HepG2 (cell line): Measurements from ENCODE around the gene ARMH2. TPM values are rescaled to one million over a fixed set of nuclear protein-coding genes. Genes with fewer than 3 reads are reported as not detected.

Experiments used
- AHR ChIP-seq: IDR thresholded peaks from 2 replicates; pipeline ENCODE4 v1.6.1; 2018; ENCODE audit warnings: missing genetic modification reagents, missing compliant biosample characterization
- DMAP1 ChIP-seq: IDR thresholded peaks from 2 replicates; pipeline ENCODE4 v1.6.1; 2016
- DR1 ChIP-seq: sonication (generic); formaldehyde crosslinking; IDR thresholded peaks from 2 replicates; pipeline ENCODE4 v1.8.0; 2021; ENCODE audit warnings: mild to moderate bottlenecking, missing genetic modification reagents, inconsistent platforms
- ELF3 ChIP-seq: IDR thresholded peaks from 2 replicates; pipeline ENCODE4 v1.6.1; 2016; ENCODE audit warnings: missing genetic modification reagents, missing compliant biosample characterization
- FOXA3 ChIP-seq: IDR thresholded peaks from 2 replicates; pipeline ENCODE4 v1.6.1; 2016; ENCODE audit warnings: missing genetic modification reagents, missing compliant biosample characterization
- FOXO1 ChIP-seq: sonication (generic); formaldehyde crosslinking; IDR thresholded peaks from 2 replicates; pipeline ENCODE4 v1.4.0; 2020; ENCODE audit warnings: missing genetic modification reagents
- GZF1 ChIP-seq: sonication (generic); formaldehyde crosslinking; IDR thresholded peaks from 2 replicates; pipeline ENCODE4 v1.5.1; 2020; ENCODE audit warnings: mild to moderate bottlenecking, missing genetic modification reagents
- HNRNPLL ChIP-seq: fragments of 200-400 bp; formaldehyde crosslinking; IDR thresholded peaks from 2 replicates; pipeline ENCODE4 v1.6.1; 2017; ENCODE audit warnings: mild to moderate bottlenecking, low read depth, low read length; ENCODE audit not compliant: poor library complexity, severe bottlenecking
- MZF1 ChIP-seq: sonication (generic); formaldehyde crosslinking; IDR thresholded peaks from 2 replicates; pipeline ENCODE4 v1.8.1; 2023; ENCODE audit warnings: mild to moderate bottlenecking, missing genetic modification reagents, borderline replicate concordance
- NFE2L1 ChIP-seq: sonication (generic); formaldehyde crosslinking; IDR thresholded peaks from 2 replicates; pipeline ENCODE4 v1.4.0; 2020; ENCODE audit warnings: missing genetic modification reagents, mild to moderate bottlenecking, borderline replicate concordance
- NONO ChIP-seq, 2 experiments: fragments of 450-650 bp in 1 of 2; sonication (generic) in 1 of 2; formaldehyde crosslinking in 1 of 2; IDR thresholded peaks in 1 of 2; conservative IDR thresholded peaks in 1 of 2; 2 replicates each; pipeline versions ENCODE4 v1.6.1 to v1.8.0; 2017 to 2022; ENCODE audit warnings: mild to moderate bottlenecking in 1 of 2, missing genetic modification reagents in 1 of 2, moderate library complexity in 1 of 2
- NPAS2 ChIP-seq: sonication (generic); formaldehyde crosslinking; IDR thresholded peaks from 2 replicates; pipeline ENCODE4 v1.8.0; 2022; ENCODE audit warnings: mild to moderate bottlenecking, missing genetic modification reagents, borderline replicate concordance
- NR2C2 ChIP-seq: sonication (generic); formaldehyde crosslinking; IDR thresholded peaks from 2 replicates; pipeline ENCODE4 v1.4.0; 2020; ENCODE audit warnings: missing genetic modification reagents, mild to moderate bottlenecking, moderate library complexity, borderline replicate concordance
- POLR2AphosphoS2 ChIP-seq: IDR thresholded peaks from 2 replicates; pipeline ENCODE4 v1.6.1; 2011; ENCODE audit warnings: low read depth, low read length, improper control_type of control experiment
- RARG ChIP-seq: sonication (generic); formaldehyde crosslinking; IDR thresholded peaks from 2 replicates; pipeline ENCODE4 v1.4.0; 2020; ENCODE audit warnings: low read depth, mild to moderate bottlenecking, missing genetic modification reagents
- REPIN1 ChIP-seq: sonication (generic); formaldehyde crosslinking; IDR thresholded peaks from 2 replicates; pipeline ENCODE4 v1.8.0; 2022; ENCODE audit warnings: missing genetic modification reagents, low read depth, mild to moderate bottlenecking, borderline replicate concordance
- SP4 ChIP-seq: sonication (generic); formaldehyde crosslinking; IDR thresholded peaks from 2 replicates; pipeline ENCODE4 v1.8.1; 2023; ENCODE audit warnings: mild to moderate bottlenecking, missing genetic modification reagents
- STAT5B ChIP-seq: sonication (generic); formaldehyde crosslinking; IDR thresholded peaks from 2 replicates; pipeline ENCODE4 v1.4.0; 2020; ENCODE audit warnings: missing genetic modification reagents
- ZNF256 ChIP-seq: sonication (generic); formaldehyde crosslinking; conservative IDR thresholded peaks from 2 replicates; pipeline ENCODE4 v1.4.0; 2020; ENCODE audit warnings: missing genetic modification reagents
- ZNF44 ChIP-seq: sonication (generic); formaldehyde crosslinking; IDR thresholded peaks from 2 replicates; pipeline ENCODE4 v1.5.1; 2020; ENCODE audit warnings: mild to moderate bottlenecking, missing genetic modification reagents
- ZSCAN20 ChIP-seq: sonication (generic); formaldehyde crosslinking; IDR thresholded peaks from 2 replicates; pipeline ENCODE4 v1.4.0; 2020; ENCODE audit warnings: missing genetic modification reagents, mild to moderate bottlenecking, borderline replicate concordance
- polyA plus RNA-seq, 8 experiments: library from polyadenylated mRNA; depleted of rRNA in 3 of 8; stranded (reverse) in 7 of 8; unstranded in 1 of 8; fragments of >200 nt; fragmentation: Illumina TruSeq in 4 of 8; extraction: Trizol in 4 of 8; gene quantifications; 2 replicates each; pipeline versions ENCODE4 v1.2.1 to v1.2.3, GENCODE V29; 2011 to 2016; ENCODE audit warnings: low read depth in 4 of 8, missing spikeins in 1 of 8, mixed read lengths in 1 of 8; ENCODE audit not compliant: insufficient read depth in 1 of 8
- total RNA-seq, 5 experiments: library from RNA; depleted of rRNA; stranded (reverse); fragments of >200 nt; fragmentation: Illumina TruSeq; extraction: Trizol; gene quantifications; 2 replicates each; pipeline ENCODE4 v1.2.3, GENCODE V29; 2016; ENCODE audit warnings: low read depth in 1 of 5
- TF ChIP-seq, protein P1 (sequence below): sonication (generic); formaldehyde crosslinking; IDR thresholded peaks from 2 replicates; pipeline ENCODE4 v1.8.1; 2022; ENCODE audit warnings: mild to moderate bottlenecking, missing genetic modification reagents
- TF ChIP-seq, protein P2 (sequence below): sonication (generic); formaldehyde crosslinking; IDR thresholded peaks from 2 replicates; pipeline ENCODE4 v1.9.0; 2021; ENCODE audit warnings: missing genetic modification reagents, mild to moderate bottlenecking, borderline replicate concordance
- TF ChIP-seq, protein P3 (sequence below): sonication (generic); formaldehyde crosslinking; IDR thresholded peaks from 2 replicates; pipeline ENCODE4 v1.4.0; 2020; ENCODE audit warnings: mild to moderate bottlenecking, low read depth, missing genetic modification reagents

ARMH2 gene
- total and polyA plus RNA-seq, 2 of the 13 experiments (the other 11 are each of a cell fraction or from before 2014, with no cell fraction given): not detected

DNA sequence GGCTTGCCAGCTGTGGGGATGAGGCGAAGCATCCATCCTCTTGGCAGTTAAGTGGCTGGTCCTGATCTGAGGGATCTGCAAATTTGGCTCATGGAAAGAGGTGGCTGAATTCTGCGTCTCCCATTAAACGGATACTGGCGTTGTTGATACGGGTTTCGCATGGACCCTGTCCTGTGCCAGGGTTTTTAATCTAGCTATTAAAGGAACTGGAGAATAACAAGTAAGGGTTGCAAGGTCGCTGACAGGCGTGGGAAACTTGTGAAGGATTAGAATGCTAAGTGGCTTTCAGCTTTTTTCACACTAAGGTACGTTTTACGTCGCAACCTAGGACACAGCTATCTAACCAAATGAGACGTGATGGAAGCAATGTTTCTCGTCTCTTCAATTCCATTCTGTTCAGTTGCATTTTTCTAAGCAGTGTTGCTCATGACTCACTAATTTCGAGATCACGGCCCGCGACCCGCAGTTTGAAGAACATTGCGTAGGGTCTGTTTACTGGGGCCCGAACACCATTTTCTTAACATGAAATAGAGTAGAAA, 23.1 kb downstream of the ARMH2 start (continued):
- TF ChIP-seq RARG (CRISPR knock-in tag) (no peak), DR1 (CRISPR knock-in tag) (no peak), DMAP1 (CRISPR knock-in tag) (no peak), NPAS2 (CRISPR knock-in tag) (no peak), ZSCAN20 (0 out of 2 replicates have a peak, but pooled peaks have one; percentile 13), ZNF44 (CRISPR knock-in tag) (no peak), FOXO1 (no peak), FOXA3 (CRISPR knock-in tag) (no peak), MZF1 (CRISPR knock-in tag) (no peak), NFE2L1 (CRISPR knock-in tag) (no peak), NONO (IDR thresholded peaks at IDR 0.05) (no peak), NONO (CRISPR knock-in tag; conservative IDR thresholded peaks at IDR 0.05) (no peak), REPIN1 (CRISPR knock-in tag) (no peak), AHR (no peak), ELF3 (CRISPR knock-in tag) (no peak), GZF1 (CRISPR knock-in tag) (0 out of 2 replicates have a peak, but pooled peaks have one; percentile 77), POLR2AphosphoS2 (no peak), ZNF256 (CRISPR knock-in tag) (peak; percentile 53; the same call in 1 of the 2 replicates), HNRNPLL (no peak), NR2C2 (CRISPR knock-in tag) (no peak), STAT5B (CRISPR knock-in tag) (no peak), SP4 (CRISPR knock-in tag) (no peak)
- TF ChIP-seq, protein P1, sequence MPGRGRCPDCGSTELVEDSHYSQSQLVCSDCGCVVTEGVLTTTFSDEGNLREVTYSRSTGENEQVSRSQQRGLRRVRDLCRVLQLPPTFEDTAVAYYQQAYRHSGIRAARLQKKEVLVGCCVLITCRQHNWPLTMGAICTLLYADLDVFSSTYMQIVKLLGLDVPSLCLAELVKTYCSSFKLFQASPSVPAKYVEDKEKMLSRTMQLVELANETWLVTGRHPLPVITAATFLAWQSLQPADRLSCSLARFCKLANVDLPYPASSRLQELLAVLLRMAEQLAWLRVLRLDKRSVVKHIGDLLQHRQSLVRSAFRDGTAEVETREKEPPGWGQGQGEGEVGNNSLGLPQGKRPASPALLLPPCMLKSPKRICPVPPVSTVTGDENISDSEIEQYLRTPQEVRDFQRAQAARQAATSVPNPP (CRISPR knock-in tag): no peak
- TF ChIP-seq, protein P2, sequence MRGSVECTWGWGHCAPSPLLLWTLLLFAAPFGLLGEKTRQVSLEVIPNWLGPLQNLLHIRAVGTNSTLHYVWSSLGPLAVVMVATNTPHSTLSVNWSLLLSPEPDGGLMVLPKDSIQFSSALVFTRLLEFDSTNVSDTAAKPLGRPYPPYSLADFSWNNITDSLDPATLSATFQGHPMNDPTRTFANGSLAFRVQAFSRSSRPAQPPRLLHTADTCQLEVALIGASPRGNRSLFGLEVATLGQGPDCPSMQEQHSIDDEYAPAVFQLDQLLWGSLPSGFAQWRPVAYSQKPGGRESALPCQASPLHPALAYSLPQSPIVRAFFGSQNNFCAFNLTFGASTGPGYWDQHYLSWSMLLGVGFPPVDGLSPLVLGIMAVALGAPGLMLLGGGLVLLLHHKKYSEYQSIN: 0 out of 2 replicates have a peak, but pooled peaks have one; percentile 88
- TF ChIP-seq, protein P3, sequence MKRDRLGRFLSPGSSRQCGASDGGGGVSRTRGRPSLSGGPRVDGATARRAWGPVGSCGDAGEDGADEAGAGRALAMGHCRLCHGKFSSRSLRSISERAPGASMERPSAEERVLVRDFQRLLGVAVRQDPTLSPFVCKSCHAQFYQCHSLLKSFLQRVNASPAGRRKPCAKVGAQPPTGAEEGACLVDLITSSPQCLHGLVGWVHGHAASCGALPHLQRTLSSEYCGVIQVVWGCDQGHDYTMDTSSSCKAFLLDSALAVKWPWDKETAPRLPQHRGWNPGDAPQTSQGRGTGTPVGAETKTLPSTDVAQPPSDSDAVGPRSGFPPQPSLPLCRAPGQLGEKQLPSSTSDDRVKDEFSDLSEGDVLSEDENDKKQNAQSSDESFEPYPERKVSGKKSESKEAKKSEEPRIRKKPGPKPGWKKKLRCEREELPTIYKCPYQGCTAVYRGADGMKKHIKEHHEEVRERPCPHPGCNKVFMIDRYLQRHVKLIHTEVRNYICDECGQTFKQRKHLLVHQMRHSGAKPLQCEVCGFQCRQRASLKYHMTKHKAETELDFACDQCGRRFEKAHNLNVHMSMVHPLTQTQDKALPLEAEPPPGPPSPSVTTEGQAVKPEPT (CRISPR knock-in tag): no peak
